AG09309 (cell line): ENCODE data around the gene C10orf90.

Experiments used
- DNase-seq: peaks from one replicate; pipeline ENCODE4 v3.0.0-alpha.2; 2010; ENCODE audit warnings: low read depth
- H3K4me3 ChIP-seq: 2 replicates; pipeline ENCODE4 v1.5.1; 2011; ENCODE audit warnings: mild to moderate bottlenecking, low read depth, low read length, moderate library complexity; ENCODE audit not compliant: control insufficient read depth
- CTCF ChIP-seq: IDR thresholded peaks from 2 replicates; pipeline ENCODE4 v1.5.1; 2011; ENCODE audit warnings: mild to moderate bottlenecking, low read depth, low read length, inconsistent platforms; ENCODE audit not compliant: insufficient read depth, control insufficient read depth; ENCODE audit errors: missing control alignments

The C10orf90 gene

DNA sequence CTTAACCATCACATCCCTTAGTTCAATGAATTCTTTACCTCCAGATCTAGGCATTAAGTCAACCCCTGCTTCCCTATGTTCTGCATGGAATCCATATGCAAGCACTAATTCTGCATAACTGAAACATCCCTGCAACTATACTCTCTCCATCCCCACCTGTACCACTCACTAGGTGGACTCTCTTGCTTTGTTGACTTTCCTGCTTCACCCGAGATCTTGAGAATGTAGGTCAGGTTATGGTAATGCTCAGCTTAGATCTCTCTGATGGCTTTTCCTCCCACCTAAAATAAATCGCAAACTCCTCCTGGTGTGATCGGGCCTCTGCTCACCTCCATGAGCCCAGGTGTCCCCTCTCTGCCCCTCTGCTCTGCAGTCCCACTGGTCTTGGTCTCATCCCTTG lies 189.8 kb downstream of the C10orf90 start:
- TF ChIP-seq CTCF, result no peak
- no peak for DNase-seq
- no peak overlapping the region for H3K4me3 ChIP-seq

GRCh38 chr10:126479280-126479895 lies 191.1 kb downstream of the C10orf90 start:
- TF ChIP-seq CTCF, result no peak
- H3K4me3 ChIP-seq, result no peak overlapping the region
- DNase-seq, result no peak

DNA sequence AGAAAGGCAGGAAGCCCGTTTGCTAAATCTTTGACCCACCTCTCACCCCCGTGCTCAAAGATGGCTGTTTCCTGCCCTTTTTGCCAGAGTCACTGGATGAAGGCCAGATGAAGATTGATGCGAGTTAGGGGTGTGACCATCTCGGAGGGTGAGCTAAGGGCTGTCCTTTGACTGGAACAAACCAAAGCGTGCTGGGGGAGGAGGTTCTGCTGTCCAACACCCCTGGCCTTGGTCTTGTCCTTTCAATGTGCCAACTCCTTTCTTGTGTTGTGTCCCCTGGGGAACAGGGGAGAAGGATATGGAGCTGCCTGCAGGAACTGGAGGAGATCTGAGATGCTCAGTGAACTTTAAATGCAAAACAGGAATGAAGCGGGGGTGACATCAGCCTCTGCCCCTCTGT lies 191.9 kb downstream of the C10orf90 start:
- no peak for TF ChIP-seq CTCF
- no peak overlapping the region for H3K4me3 ChIP-seq
- no peak for DNase-seq

- no peak for TF ChIP-seq CTCF
- no peak overlapping the region for H3K4me3 ChIP-seq
- DNase-seq, result no peak
Measured at GRCh38 chr10:126476246-126476645, 194.2 kb downstream of the C10orf90 start.

- no peak for DNase-seq
- TF ChIP-seq CTCF, result no peak
- H3K4me3 ChIP-seq, result no peak overlapping the region
Measured at GRCh38 chr10:126475074-126475691, 195.3 kb downstream of the C10orf90 start.

- TF ChIP-seq CTCF, result no peak
- H3K4me3 ChIP-seq, result no peak overlapping the region
- no peak for DNase-seq
Measured at GRCh38 chr10:126474031-126474430, 196.5 kb downstream of the C10orf90 start.

DNA sequence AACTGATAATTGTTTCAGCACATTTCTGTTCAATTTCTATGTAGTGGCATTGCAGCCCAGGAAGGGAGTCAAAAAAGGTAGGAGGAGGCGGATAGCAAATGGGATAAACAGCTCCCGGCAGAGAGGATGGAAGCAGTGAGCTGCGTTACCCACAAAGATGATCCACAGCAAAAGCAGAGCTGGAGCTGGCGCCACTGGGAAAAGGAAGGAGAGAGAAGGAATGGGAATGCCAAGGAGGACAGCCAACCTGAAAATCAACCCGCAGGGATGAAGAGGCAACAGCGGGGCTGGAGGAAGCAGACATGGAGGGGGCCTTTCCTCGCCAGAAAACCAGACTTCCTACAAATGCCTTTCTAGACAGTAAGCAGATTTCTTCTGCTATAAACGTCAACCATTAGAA lies 199.5 kb downstream of the C10orf90 start:
- no peak for DNase-seq
- TF ChIP-seq CTCF, result no peak
- no peak overlapping the region for H3K4me3 ChIP-seq
